Right renal pelvis (tissue), 4 donors: ENCODE results near the gene ACSL5. TPM values are rescaled to one million over a fixed set of nuclear protein-coding genes. Genes with fewer than 3 reads are reported as not detected.
"Not testable (repeated sequence)": the region's sequence is repeated elsewhere in the genome, so short reads cannot be mapped to it uniquely, and the experiment has no call there.

Experiments used
- DNase-seq, 4 donors: peaks; one replicate each; pipeline ENCODE4 v3.0.0-alpha.2; 2013; ENCODE audit warnings: low read depth in 4 of 4, low spot score in 3 of 4, missing footprints in 1 of 4
- polyA plus RNA-seq, 4 donors: library from polyadenylated mRNA; unstranded; fragments of 120-200 nt; gene quantifications; one replicate each; pipeline ENCODE4 v1.2.1, GENCODE V29; 2013; ENCODE audit not compliant: insufficient read length in 4 of 4

Gene ACSL5
- polyA plus RNA-seq, 4 donors = 4.6 to 6.4 (median 4.9) TPM

DNA sequence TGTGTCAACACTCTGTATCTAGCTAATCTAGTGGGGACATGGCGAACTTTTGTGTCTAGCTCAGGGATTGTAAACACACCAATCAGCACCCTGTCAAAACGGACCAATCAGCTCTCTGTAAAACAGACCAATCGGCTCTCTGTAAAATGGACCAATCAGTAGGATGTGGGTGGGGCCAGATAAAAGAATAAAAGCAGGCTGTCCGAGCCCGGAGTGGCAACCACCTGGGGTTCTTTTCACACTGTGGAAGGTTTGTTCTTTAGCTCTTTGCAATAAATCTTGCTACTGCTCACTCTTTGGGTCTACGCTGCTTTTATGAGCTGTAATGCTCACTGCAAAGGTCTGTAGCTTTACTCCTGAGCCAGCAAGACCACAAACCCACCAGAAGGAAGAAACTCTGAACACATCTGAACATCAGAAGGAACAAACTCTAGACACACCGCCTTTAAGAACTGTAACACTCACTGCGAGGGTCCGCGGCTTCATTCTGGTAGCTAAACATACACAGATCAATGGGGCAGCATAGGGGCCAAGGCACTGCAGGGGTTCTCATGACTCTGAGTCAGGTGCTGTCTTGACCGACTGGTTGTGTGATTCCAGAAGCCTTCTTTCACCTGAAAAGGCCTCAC is 1.6 kb upstream of the ACSL5 start:
- not testable (repeated sequence) for DNase-seq

DNA sequence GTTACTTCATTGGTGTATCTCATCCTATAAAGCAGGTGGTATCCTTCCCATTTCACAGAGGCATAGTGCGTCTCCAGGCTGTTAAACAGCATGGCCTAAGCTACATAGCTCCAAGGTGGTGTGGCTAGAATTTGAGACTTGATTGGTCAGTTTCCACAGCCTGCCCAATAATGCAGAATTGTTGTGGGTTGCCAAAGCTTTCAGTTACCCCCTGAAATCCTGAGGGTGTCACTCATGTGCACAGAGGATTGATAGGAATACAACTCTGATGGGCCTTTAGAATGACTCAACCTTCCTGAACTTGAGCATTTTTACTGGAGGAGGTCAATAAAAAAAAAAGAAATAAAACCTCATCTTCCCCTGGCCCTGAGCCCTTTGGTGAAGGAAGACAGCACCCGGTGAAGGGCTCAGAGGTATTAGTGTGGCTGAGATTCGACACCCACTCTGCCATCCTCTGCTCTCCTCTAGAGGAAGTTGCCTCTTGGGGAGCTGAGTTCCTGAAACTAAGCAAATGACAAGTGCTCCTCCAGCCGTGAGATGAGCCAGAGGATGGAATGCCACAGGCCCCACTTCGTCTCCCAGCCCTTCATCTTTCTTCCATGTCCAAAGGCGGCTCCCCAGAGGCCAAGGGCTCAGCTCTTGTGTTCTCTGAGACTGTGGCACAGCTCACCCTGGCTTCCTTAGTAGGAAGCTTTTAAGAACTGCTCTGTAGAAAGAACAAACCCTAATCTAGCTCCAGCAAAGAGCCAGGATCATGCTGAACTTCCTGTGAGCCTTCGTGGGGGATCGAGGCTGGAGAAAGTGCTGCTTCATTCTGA is 1.0 kb downstream of the ACSL5 start:
- no peak for DNase-seq

DNA sequence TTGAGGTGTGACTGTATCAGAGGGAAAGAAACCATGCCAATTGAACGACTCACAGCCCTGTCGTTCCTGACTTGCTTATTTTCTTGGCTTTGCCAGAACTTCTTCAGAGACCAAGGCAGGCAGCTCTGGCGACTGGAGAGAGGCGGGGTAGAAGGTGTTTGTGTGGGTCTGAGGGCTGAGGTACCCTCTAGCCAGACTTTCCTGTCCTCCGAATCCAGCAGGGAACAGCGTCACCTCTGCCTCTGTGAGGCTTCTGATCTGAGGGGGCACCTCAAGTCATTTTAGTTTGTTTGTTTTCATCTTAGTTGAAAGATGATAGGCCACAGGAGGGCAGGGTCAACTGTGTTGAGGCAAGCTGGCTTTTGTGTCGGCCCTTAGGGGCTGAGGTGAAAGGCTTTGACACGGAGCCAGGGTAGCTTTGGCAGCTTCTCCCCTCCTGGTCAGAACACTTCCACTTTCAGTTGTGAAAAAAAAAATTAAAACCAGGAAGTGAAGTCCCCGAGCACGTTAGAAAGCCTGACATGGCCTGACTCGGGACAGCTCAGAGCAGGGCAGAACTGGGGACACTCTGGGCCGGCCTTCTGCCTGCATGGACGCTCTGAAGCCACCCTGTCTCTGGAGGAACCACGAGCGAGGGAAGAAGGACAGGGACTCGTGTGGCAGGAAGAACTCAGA is 1.9 kb downstream of the ACSL5 start:
- no peak for DNase-seq

DNA sequence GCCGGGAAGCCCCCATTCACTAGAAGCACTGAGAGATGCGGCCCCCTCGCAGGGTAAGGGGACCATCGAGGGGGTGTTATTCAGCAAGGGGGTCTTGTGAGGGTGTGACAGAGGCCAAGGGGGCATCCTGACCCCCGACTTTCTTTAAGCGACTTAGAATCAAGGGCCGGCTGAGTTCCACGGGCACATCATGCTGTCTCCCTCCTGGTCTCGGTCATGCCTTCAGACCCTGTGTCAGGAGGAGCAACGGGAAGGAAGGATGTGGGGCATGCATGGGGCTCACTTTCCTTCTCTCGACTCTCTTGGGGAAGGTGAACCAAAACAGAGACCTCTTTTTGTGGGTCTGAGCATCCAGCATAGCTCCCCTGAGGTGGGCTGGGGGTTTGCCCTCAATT is 2.5 kb downstream of the ACSL5 start:
- no peak for DNase-seq

- DNase-seq = not testable (repeated sequence)
Observed at GRCh38 chr10:112377116-112377515, 3.2 kb downstream of the ACSL5 start.

DNA sequence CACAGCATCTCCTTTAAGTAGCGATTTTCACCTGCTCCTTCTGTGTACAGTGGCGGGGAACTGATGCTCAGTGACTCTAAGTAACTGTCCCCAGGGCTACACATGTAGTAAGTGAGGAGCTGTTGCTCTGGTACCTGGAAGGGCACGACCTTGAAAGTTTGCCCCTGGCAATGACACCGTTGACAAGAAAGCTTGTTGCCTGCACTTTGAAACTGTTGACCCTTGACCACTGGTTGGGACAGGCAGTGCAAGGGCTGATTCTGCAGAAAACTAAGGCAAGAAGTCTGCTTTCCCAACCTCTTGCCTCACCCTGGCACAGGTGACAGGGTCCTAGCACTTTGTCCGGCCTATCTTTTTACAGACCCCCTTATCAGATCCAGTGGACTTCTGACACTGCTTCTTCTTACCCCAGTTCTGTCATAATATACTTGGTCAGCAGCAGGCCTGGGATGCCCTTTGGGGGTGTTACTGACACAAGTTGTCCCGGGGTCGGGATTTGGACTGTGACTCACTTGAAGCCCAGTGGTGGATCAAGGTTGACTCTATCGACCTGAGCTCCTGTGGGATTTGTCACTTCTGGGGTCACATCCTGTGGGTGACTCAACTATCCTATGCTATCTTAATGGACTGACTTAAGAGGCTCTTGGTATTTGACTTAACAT is 5.8 kb downstream of the ACSL5 start:
- no peak for DNase-seq

DNA sequence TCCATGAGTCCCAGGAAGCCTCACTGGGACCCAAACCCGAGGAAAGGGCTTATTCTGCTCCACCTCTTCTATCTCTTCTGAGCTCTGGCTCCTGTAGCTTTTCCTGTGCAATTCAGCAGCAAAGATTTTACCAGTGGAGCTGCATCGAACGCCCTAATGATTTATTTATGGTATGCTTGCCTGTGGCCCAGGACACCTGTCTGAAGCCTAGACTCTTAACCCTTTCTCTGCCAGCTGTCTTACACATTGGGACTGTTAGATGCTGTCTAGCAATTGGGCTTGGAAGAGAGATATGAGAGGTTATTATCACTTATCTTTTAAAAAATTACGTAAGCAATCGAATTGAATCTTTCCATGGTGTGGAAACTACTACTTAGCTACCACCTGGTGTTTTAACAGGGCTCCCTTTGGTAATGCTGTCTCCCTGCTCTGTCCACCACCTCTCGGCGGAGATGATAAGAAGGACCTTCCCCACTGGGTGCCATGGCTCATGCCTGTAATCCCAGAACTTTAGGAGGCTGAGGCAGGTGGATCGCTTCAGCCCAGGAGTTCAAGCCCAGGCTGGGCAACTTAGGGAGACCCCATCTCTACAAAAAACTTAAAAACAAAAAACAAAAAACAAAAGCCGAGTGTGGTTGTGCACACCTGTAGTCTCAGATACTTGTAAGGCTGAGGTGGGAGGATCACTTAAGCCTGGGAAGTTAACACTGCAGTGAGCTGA is 8.8 kb downstream of the ACSL5 start:
- DNase-seq = no peak

DNA sequence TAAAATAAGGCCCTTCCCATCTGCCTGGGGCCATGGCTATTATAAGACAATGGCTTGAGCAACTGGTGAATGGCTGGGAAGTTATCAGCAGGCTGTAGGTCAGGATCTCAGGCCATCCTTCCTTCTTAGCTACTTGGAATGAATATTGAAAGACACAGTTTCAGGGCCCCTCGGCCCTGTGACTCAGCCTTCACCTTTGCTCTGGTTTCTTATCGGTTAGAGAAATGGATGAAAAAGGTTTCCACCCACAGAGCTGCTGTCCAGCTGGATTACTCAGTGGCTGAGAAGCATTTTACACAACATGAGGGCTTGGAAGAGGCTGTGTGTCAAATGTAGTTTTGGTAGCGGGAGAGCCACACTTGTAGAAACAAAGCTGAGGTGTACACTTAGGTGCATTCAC is 9.4 kb downstream of the ACSL5 start:
- DNase-seq = no peak

- no peak for DNase-seq
Observed at GRCh38 chr10:112384141-112384540, 10.2 kb downstream of the ACSL5 start.

- DNase-seq = no peak
Observed at GRCh38 chr10:112385201-112385600, 11.3 kb downstream of the ACSL5 start.

DNA sequence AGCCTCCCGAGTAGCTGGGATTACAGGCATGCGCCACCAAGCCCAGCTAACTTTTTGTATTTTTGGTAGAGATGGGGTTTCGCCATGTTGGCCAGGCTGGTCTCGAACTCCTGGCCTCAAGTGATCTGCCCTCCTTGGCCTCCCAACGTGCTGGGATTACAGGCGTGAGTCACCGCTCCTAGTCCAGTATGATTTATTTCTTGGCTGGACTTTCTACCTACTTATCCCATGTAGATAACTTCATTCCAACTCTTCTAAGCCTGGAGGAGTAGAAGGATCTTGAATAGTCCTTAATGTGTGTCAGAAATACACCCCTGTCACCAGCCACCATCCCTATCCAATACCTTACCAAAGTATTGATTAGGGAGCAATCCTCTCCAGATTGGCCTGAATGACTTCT is 14.1 kb downstream of the ACSL5 start:
- DNase-seq = not testable (repeated sequence)

DNA sequence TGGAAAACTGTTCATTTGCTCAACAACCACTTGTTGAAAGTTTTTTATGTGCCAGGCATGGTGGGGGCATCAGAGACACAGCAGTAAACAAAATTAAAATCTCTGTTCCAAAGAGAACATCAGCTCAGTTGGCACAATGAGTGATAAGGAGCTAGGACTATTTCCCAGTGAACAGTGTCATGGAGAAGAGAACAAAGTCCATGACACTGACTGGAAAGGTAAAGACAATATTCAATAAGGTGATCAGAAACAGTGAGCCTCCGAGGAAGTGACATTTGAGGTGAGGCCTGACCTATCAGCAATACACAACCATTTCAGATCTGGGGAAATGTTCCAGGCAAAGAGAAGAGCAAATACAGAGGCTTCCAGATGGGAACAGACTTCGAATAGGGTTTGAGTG is 14.6 kb downstream of the ACSL5 start:
- DNase-seq = no peak

GRCh38 chr10:112389271-112389822 is 15.4 kb downstream of the ACSL5 start:
- DNase-seq = no peak

GRCh38 chr10:112390125-112390703 is 16.3 kb downstream of the ACSL5 start:
- no peak for DNase-seq

GRCh38 chr10:112393341-112393740 is 19.4 kb downstream of the ACSL5 start:
- DNase-seq = no peak

GRCh38 chr10:112393827-112394226 is 19.9 kb downstream of the ACSL5 start:
- no peak for DNase-seq

- no peak for DNase-seq
Observed at GRCh38 chr10:112394475-112394875, 20.6 kb downstream of the ACSL5 start.

- no peak for DNase-seq
Observed at GRCh38 chr10:112395809-112396530, 22.1 kb downstream of the ACSL5 start.

GRCh38 chr10:112397592-112397991 is 23.7 kb downstream of the ACSL5 start:
- DNase-seq = no peak
